ENCODE results near the gene AMPD1. TPM values are rescaled to one million over a fixed set of nuclear protein-coding genes. Genes with fewer than 3 reads are reported as not detected.

The AMPD1 gene
- total RNA-seq, 2 experiments from 2014 or later: not detected

GRCh38 chr1:114718661-114719423 lies 23.5 kb upstream of the AMPD1 start:
- peak overlapping the region; percentile 40 for H3K27ac Mint-ChIP-seq
- no peaks in the 10 kb centered on the region for H3K27me3 Mint-ChIP-seq
- peak; percentile 27 for DNase-seq
- no peaks in the 10 kb centered on the region for H3K9me3 Mint-ChIP-seq
- CTCF ChIA-PET: interaction anchor here (1.6 kb wide), 1 partner anchor 372 kb away, joined by 4 read pairs; no protein-coding TSS in a partner anchor
- intact Hi-C loops (cut with micrococcal nuclease): no loop called here
- peaks cover 34% of the 10 kb centered on the region for H3K4me1 Mint-ChIP-seq (ENCODE audit: low read depth)
- POLR2A ChIA-PET: no interaction called here
- H3K36me3 Mint-ChIP-seq: peaks cover 57% of the 10 kb centered on the region
- no peak overlapping the region for H3K4me3 Mint-ChIP-seq

- DNase-seq: peak; percentile 97
- peaks cover 31% of the 10 kb centered on the region for H3K4me1 Mint-ChIP-seq (ENCODE audit: low read depth)
- intact Hi-C loops (cut with micrococcal nuclease): loop anchor here (1.0 to 2.0 kb wide), 8 partner anchors 30 to 904 kb away; partner anchors contain the start of genes BCAS2, CSDE1, DENND2C and RSBN1
- H3K36me3 Mint-ChIP-seq: peaks cover 49% of the 10 kb centered on the region
- POLR2A ChIA-PET: interaction anchor here (1.0 to 2.3 kb wide), 7 partner anchors 30 to 205 kb away, joined by 4 to 8 read pairs (median 6); partner anchors contain the start of genes BCAS2, CSDE1, DENND2C and SIKE1
- no peaks in the 10 kb centered on the region for H3K27me3 Mint-ChIP-seq
- H3K27ac Mint-ChIP-seq: peak within 1 kb of the TSS; percentile 97
- CTCF ChIA-PET: interaction anchor here (0.6 to 2.2 kb wide), 10 partner anchors 14 to 1760 kb away, joined by 3 to 8 read pairs (median 3); partner anchors contain the start of genes CSDE1, SIKE1 and SLC16A1
- peak within 1 kb of the TSS; percentile 91 for H3K4me3 Mint-ChIP-seq
- no peaks in the 10 kb centered on the region for H3K9me3 Mint-ChIP-seq
Measured at GRCh38 chr1:114716304-114717170, 21.2 kb upstream of the AMPD1 start, which contains the start of gene NRAS. Gene NRAS, minus strand, starts transcription at chr1:114716771. Its CDS starts 611 bp downstream, at chr1:114716160.

GRCh38 chr1:114715952-114716303 lies 20.6 kb upstream of the AMPD1 start:
- peaks cover 31% of the 10 kb centered on the region for H3K4me1 Mint-ChIP-seq (ENCODE audit: low read depth)
- CTCF ChIA-PET: interaction anchor here (0.6 to 2.2 kb wide), 11 partner anchors 13 to 1760 kb away, joined by 3 to 8 read pairs (median 3); partner anchors contain the start of genes CSDE1, SIKE1 and SLC16A1
- H3K27me3 Mint-ChIP-seq: no peaks in the 10 kb centered on the region
- DNase-seq: no peak
- intact Hi-C loops (cut with micrococcal nuclease): loop anchor here (1.0 to 2.0 kb wide), 8 partner anchors 31 to 903 kb away; partner anchors contain the start of genes BCAS2, CSDE1, DENND2C and RSBN1
- peak overlapping the region; percentile 91 for H3K4me3 Mint-ChIP-seq
- H3K36me3 Mint-ChIP-seq: peaks cover 44% of the 10 kb centered on the region
- POLR2A ChIA-PET: interaction anchor here (1.0 to 2.3 kb wide), 7 partner anchors 31 to 205 kb away, joined by 4 to 8 read pairs (median 6); partner anchors contain the start of genes BCAS2, CSDE1, DENND2C and SIKE1
- H3K9me3 Mint-ChIP-seq: no peaks in the 10 kb centered on the region
- H3K27ac Mint-ChIP-seq: peak overlapping the region; percentile 97

GRCh38 chr1:114712977-114713376 lies 17.6 kb upstream of the AMPD1 start:
- Mint-ChIP-seq H3K9me3 (no peaks in the 10 kb centered on the region), H3K36me3 (peaks cover 30% of the 10 kb centered on the region), H3K4me3 (no peak overlapping the region), H3K27ac (no peak overlapping the region), H3K4me1 (ENCODE audit: low read depth) (peaks cover 19% of the 10 kb centered on the region), H3K27me3 (no peaks in the 10 kb centered on the region)
- ChIA-PET POLR2A (no interaction called here), CTCF (no interaction called here)
- intact Hi-C loops (cut with micrococcal nuclease): no loop called here
- DNase-seq: no peak

- H3K27me3 Mint-ChIP-seq: no peaks in the 10 kb centered on the region
- H3K27ac Mint-ChIP-seq: no peak overlapping the region
- peaks cover 8% of the 10 kb centered on the region for H3K4me1 Mint-ChIP-seq (ENCODE audit: low read depth)
- intact Hi-C loops (cut with micrococcal nuclease): no loop called here
- DNase-seq: no peak
- H3K9me3 Mint-ChIP-seq: no peaks in the 10 kb centered on the region
- ChIA-PET CTCF (interaction anchor here (1.2 kb wide), 1 partner anchor 363 kb away, joined by 3 read pairs; no protein-coding TSS in a partner anchor), POLR2A (no interaction called here)
- no peak overlapping the region for H3K4me3 Mint-ChIP-seq
- peaks cover 35% of the 10 kb centered on the region for H3K36me3 Mint-ChIP-seq
Measured at GRCh38 chr1:114710360-114710759, 15.0 kb upstream of the AMPD1 start.

- peaks cover 27% of the 10 kb centered on the region for H3K36me3 Mint-ChIP-seq
- CTCF ChIA-PET: no interaction called here
- intact Hi-C loops (cut with micrococcal nuclease): no loop called here
- H3K4me3 Mint-ChIP-seq: no peak overlapping the region
- no peak overlapping the region for H3K27ac Mint-ChIP-seq
- H3K9me3 Mint-ChIP-seq: no peaks in the 10 kb centered on the region
- POLR2A ChIA-PET: interaction anchor here (0.6 kb wide), 1 partner anchor 316 kb away, joined by 5 read pairs; no protein-coding TSS in a partner anchor
- DNase-seq: no peak
- H3K4me1 Mint-ChIP-seq (ENCODE audit: low read depth): no peaks in the 10 kb centered on the region
- H3K27me3 Mint-ChIP-seq: no peaks in the 10 kb centered on the region
Measured at GRCh38 chr1:114707604-114708003, 12.3 kb upstream of the AMPD1 start.

- no peaks in the 10 kb centered on the region for H3K4me1 Mint-ChIP-seq (ENCODE audit: low read depth)
- H3K27ac Mint-ChIP-seq: no peak overlapping the region
- peaks cover 17% of the 10 kb centered on the region for H3K36me3 Mint-ChIP-seq
- POLR2A ChIA-PET: no interaction called here
- H3K27me3 Mint-ChIP-seq: no peaks in the 10 kb centered on the region
- DNase-seq: no peak
- no peak overlapping the region for H3K4me3 Mint-ChIP-seq
- CTCF ChIA-PET: no interaction called here
- intact Hi-C loops (cut with micrococcal nuclease): no loop called here
- no peaks in the 10 kb centered on the region for H3K9me3 Mint-ChIP-seq
Measured at GRCh38 chr1:114703242-114703641, 7.9 kb upstream of the AMPD1 start.

- ChIA-PET CTCF (interaction anchor here (0.8 kb wide), 1 partner anchor 14 kb away, joined by 3 read pairs; the partner anchor contains the start of gene NRAS), POLR2A (no interaction called here)
- H3K9me3 Mint-ChIP-seq: no peaks in the 10 kb centered on the region
- intact Hi-C loops (cut with micrococcal nuclease): no loop called here
- H3K4me1 Mint-ChIP-seq (ENCODE audit: low read depth): no peaks in the 10 kb centered on the region
- DNase-seq: no peak
- peaks cover 15% of the 10 kb centered on the region for H3K36me3 Mint-ChIP-seq
- no peak overlapping the region for H3K4me3 Mint-ChIP-seq
- no peaks in the 10 kb centered on the region for H3K27me3 Mint-ChIP-seq
- H3K27ac Mint-ChIP-seq: no peak overlapping the region
Measured at GRCh38 chr1:114702737-114703136, 7.4 kb upstream of the AMPD1 start.

- ChIA-PET POLR2A (no interaction called here), CTCF (no interaction called here)
- intact Hi-C loops (cut with micrococcal nuclease): no loop called here
- no peaks in the 10 kb centered on the region for H3K27me3 Mint-ChIP-seq
- H3K27ac Mint-ChIP-seq: no peak overlapping the region
- H3K36me3 Mint-ChIP-seq: peaks cover 8% of the 10 kb centered on the region
- H3K9me3 Mint-ChIP-seq: no peaks in the 10 kb centered on the region
- DNase-seq: no peak
- H3K4me1 Mint-ChIP-seq (ENCODE audit: low read depth): no peaks in the 10 kb centered on the region
- no peak overlapping the region for H3K4me3 Mint-ChIP-seq
Measured at GRCh38 chr1:114701931-114702330, 6.6 kb upstream of the AMPD1 start.

- CTCF ChIA-PET: interaction anchor here (0.8 kb wide), 1 partner anchor 28 kb away, joined by 3 read pairs; no protein-coding TSS in a partner anchor
Measured at GRCh38 chr1:114700036-114700600, 4.8 kb upstream of the AMPD1 start.

GRCh38 chr1:114696810-114697209 lies 1.5 kb upstream of the AMPD1 start:
- H3K4me3 Mint-ChIP-seq: no peak overlapping the region
- H3K27ac Mint-ChIP-seq: no peak overlapping the region
- H3K27me3 Mint-ChIP-seq: peaks cover 2% of the 10 kb centered on the region
- H3K36me3 Mint-ChIP-seq: no peaks in the 10 kb centered on the region
- intact Hi-C loops (cut with micrococcal nuclease): no loop called here
- DNase-seq: no peak
- H3K4me1 Mint-ChIP-seq (ENCODE audit: low read depth): no peaks in the 10 kb centered on the region
- ChIA-PET CTCF (no interaction called here), POLR2A (no interaction called here)
- no peaks in the 10 kb centered on the region for H3K9me3 Mint-ChIP-seq

More at GRCh38 chr1:114700036-114700600, 4.8 kb upstream of the AMPD1 start:
- Mint-ChIP-seq H3K4me1 (ENCODE audit: low read depth) (no peaks in the 10 kb centered on the region), H3K36me3 (no peaks in the 10 kb centered on the region), H3K27me3 (peaks cover 2% of the 10 kb centered on the region), H3K4me3 (no peak overlapping the region), H3K9me3 (no peaks in the 10 kb centered on the region), H3K27ac (no peak overlapping the region)
- intact Hi-C loops (cut with micrococcal nuclease): no loop called here
- POLR2A ChIA-PET: no interaction called here
- no peak for DNase-seq

Data from activated CD4-positive, alpha-beta memory T cell treated with anti-CD3 and anti-CD28 coated beads for 36 hours (primary cell).